Superior temporal gyrus (tissue), 1 donor: Measurements from ENCODE around the gene MRPS34.
A peak's percentile ranks its signal among the peaks of the same experiment; 100 is the strongest.

ENCODE experiments used
- DNase-seq: peaks from one replicate; pipeline ENCODE4 v3.0.0-alpha.2; 2016; ENCODE audit errors: extremely low spot score

The MRPS34 gene

GRCh38 chr16:1771188-1771863 lies 1.6 kb downstream of the MRPS34 start, which contains the start of gene NME3:
Gene NME3, minus strand, starts transcription at chr16:1771543. Its CDS starts 9 bp downstream, at chr16:1771534.
- peak; percentile 73 for DNase-seq

- peak; percentile 53 for DNase-seq
These were observed 2.4 kb downstream of the MRPS34 start for GRCh38 chr16:1770328-1771187.

GRCh38 chr16:1769402-1770300 lies 3.3 kb downstream of the MRPS34 start:
- DNase-seq = no peak

- no peak for DNase-seq
These were observed 4.0 kb downstream of the MRPS34 start for GRCh38 chr16:1768767-1769401.

GRCh38 chr16:1768061-1768766 lies 4.7 kb downstream of the MRPS34 start:
- no peak for DNase-seq

- no peak for DNase-seq
These were observed 5.6 kb downstream of the MRPS34 start for GRCh38 chr16:1767116-1767994.

- DNase-seq = no peak
These were observed 6.2 kb downstream of the MRPS34 start for GRCh38 chr16:1766701-1767100.

GRCh38 chr16:1766231-1766630 lies 6.7 kb downstream of the MRPS34 start:
- no peak for DNase-seq

- no peak for DNase-seq
These were observed 7.1 kb downstream of the MRPS34 start for GRCh38 chr16:1765826-1766225.

- DNase-seq = no peak
These were observed 8.0 kb downstream of the MRPS34 start for GRCh38 chr16:1764971-1765370.

- no peak for DNase-seq
These were observed 9.1 kb downstream of the MRPS34 start for GRCh38 chr16:1763521-1764511.

GRCh38 chr16:1762879-1763520 lies 9.9 kb downstream of the MRPS34 start:
- no peak for DNase-seq

- no peak for DNase-seq
These were observed 10.6 kb downstream of the MRPS34 start for GRCh38 chr16:1762196-1762878.

GRCh38 chr16:1761751-1762150 lies 11.2 kb downstream of the MRPS34 start:
- DNase-seq = no peak

- DNase-seq = no peak
These were observed 12.0 kb downstream of the MRPS34 start for GRCh38 chr16:1760911-1761310.

- DNase-seq = no peak
These were observed 13.4 kb downstream of the MRPS34 start for GRCh38 chr16:1759511-1759910.

GRCh38 chr16:1758923-1759322 lies 14.0 kb downstream of the MRPS34 start:
- DNase-seq = no peak
